ENCODE measurements around the gene ASB10.

- TF ChIP-seq CBFB (CRISPR knock-in tag; IDR thresholded peaks at IDR 0.05; ENCODE audit: low read depth) (no peak), CTCF (IDR thresholded peaks at IDR 0.05) (no peak), MAX (CRISPR knock-in tag; IDR thresholded peaks at IDR 0.05) (no peak), ZNF138 (CRISPR knock-in tag; conservative IDR thresholded peaks at IDR 0.05) (no peak), MLX (CRISPR knock-in tag; IDR thresholded peaks at IDR 0.05) (no peak), NFYB (CRISPR knock-in tag; conservative IDR thresholded peaks at IDR 0.05; ENCODE audit: low read depth) (no peak), ZNF232 (CRISPR knock-in tag; IDR thresholded peaks at IDR 0.05) (no peak), E2F5 (CRISPR knock-in tag; IDR thresholded peaks at IDR 0.05) (no peak)
- TF ChIP-seq, protein P1, sequence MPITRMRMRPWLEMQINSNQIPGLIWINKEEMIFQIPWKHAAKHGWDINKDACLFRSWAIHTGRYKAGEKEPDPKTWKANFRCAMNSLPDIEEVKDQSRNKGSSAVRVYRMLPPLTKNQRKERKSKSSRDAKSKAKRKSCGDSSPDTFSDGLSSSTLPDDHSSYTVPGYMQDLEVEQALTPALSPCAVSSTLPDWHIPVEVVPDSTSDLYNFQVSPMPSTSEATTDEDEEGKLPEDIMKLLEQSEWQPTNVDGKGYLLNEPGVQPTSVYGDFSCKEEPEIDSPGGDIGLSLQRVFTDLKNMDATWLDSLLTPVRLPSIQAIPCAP (CRISPR knock-in tag; IDR thresholded peaks at IDR 0.05), result no peak
Observed at GRCh38 chr7:151226560-151226874, 39.5 kb upstream of the ASB10 start.
